A673 (cell line): ENCODE measurements around the gene KLF16. TPM values are rescaled to one million over a fixed set of nuclear protein-coding genes. Genes with fewer than 3 reads are reported as not detected.
"Not testable (repeated sequence)": the region's sequence is repeated elsewhere in the genome, so short reads cannot be mapped to it uniquely, and the experiment has no call there.

ENCODE experiments used
- BruUV-seq: library from RNA; stranded (reverse); fragments of 400-500 nt; replicated peaks from 2 replicates; lab custom pipeline; 2021; lab: Mats Ljungman, UMichigan
- CTCF ChIA-PET: fragments of 300-600 bp; sonication (Branson Sonifier 250); formaldehyde crosslinking; loops from one replicate; lab custom pipeline; 2022; ENCODE audit warnings: antibody characterized with exemption; lab: Charles Lee
- POLR2A ChIA-PET: fragments of 300-600 bp; sonication (Branson Sonifier 250); formaldehyde crosslinking; loops from one replicate; lab custom pipeline; 2022; ENCODE audit warnings: antibody characterized with exemption; ENCODE audit not compliant: low non-redundant PET; lab: Charles Lee
- DNase-seq: peaks from one replicate; pipeline ENCODE4 v3.0.0-alpha.2; 2015; ENCODE audit warnings: low spot score
- H3K27ac ChIP-seq: fragments of 200-600 bp; sonication (generic); 2 replicates; pipeline ENCODE4 v1.5.1; 2016; ENCODE audit warnings: mixed run types, low read depth, mild to moderate bottlenecking, mixed read lengths, antibody characterized with exemption, low read length; ENCODE audit not compliant: poor library complexity, severe bottlenecking
- H3K27me3 ChIP-seq: fragments of 200-600 bp; sonication (generic); replicated peaks from 2 replicates; pipeline ENCODE4 v1.6.1; 2017; ENCODE audit warnings: mixed run types, low read depth, mild to moderate bottlenecking, mixed read lengths, antibody characterized with exemption, low read length; ENCODE audit not compliant: insufficient read depth, poor library complexity
- H3K36me3 ChIP-seq: fragments of 200-600 bp; sonication (generic); 2 replicates; pipeline ENCODE4 v1.6.1; 2016; ENCODE audit warnings: mixed run types, mild to moderate bottlenecking, mixed read lengths, antibody characterized with exemption, low read length; ENCODE audit not compliant: insufficient read depth, poor library complexity, severe bottlenecking
- H3K4me1 ChIP-seq: fragments of 200-600 bp; sonication (generic); 2 replicates; pipeline ENCODE4 v1.6.1; 2017; ENCODE audit warnings: mixed run types, mild to moderate bottlenecking, mixed read lengths, antibody characterized with exemption, low read length; ENCODE audit not compliant: insufficient read depth, poor library complexity, severe bottlenecking
- H3K4me3 ChIP-seq: fragments of 200-600 bp; sonication (generic); 2 replicates; pipeline ENCODE4 v1.5.1; 2016; ENCODE audit warnings: low read depth, mixed run types, mild to moderate bottlenecking, mixed read lengths, low read length; ENCODE audit not compliant: poor library complexity, severe bottlenecking
- H3K9me3 ChIP-seq: fragments of 200-600 bp; sonication (generic); 2 replicates; pipeline ENCODE4 v1.6.1; 2016; ENCODE audit warnings: mixed run types, low read depth, mild to moderate bottlenecking, mixed read lengths, antibody characterized with exemption, low read length; ENCODE audit not compliant: poor library complexity, severe bottlenecking
- EZH2 ChIP-seq: fragments of 200-600 bp; sonication (generic); IDR thresholded peaks from 2 replicates; pipeline ENCODE4 v1.6.1; 2017; ENCODE audit warnings: borderline replicate concordance, low read depth, mild to moderate bottlenecking, mixed read lengths, antibody characterized with exemption, low read length; ENCODE audit not compliant: poor library complexity, severe bottlenecking
- intact Hi-C: fragments of 100-400 bp; cut with micrococcal nuclease; formaldehyde crosslinking; loops from one replicate; pipeline ENCODE4 v1.10.0; 2022; ENCODE audit not compliant: unreplicated experiment
- total RNA-seq: library from RNA; stranded (reverse); gene quantifications from 2 replicates; pipeline ENCODE4 v1.2.3, GENCODE V29; 2021
- TF ChIP-seq, protein P1 (sequence below): fragments of 300-800, 200-600 bp; sonication (generic); conservative IDR thresholded peaks from 2 replicates; pipeline ENCODE4 v1.5.1; 2017; ENCODE audit warnings: low read depth, mild to moderate bottlenecking, antibody characterized with exemption, low read length, moderate library complexity, mixed read lengths

KLF16 gene
- total RNA-seq, 1 experiment from 2014 or later: 46.8 TPM

DNA sequence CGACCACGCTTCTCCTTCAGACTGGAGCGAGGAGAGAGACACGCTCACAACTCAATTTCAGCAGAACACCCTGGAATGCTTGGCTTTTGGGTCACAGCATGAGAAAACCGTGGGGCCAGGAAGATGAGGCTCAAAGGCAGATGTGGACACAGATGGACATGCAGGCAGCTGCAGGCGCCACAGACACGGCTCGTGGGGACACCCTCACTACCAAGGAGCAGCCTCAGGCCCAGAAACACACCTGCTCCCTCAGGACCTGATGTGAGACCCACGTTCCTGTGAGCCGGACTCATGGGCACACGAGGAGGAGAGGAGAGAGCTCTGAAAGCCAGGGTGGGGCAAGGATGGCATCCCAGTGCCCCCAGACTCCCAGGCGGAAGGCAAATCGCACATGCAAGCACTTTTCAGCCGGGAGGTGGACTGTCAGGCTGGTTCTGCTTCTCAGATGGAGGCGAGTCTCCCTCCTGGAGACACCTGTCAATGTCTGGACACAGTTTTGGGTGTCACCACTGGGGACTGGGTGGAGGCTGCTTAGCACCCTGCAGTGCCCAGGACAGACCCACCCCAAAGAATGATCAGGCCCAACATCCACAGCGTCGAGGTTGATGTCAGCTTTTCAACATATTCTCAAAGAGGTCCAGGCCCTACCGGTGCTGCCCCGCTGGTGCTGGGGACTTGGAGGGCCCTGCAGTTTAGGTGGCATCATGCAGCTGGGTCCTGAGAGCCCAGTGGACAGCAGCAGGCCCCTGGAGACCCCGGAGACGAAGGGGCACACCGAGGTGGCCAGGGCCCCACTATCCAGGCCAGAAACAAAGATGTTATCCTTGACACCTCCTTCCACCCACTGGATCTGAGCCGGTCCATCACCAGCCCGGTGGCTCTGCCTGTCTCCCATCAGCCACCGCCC lies 19.7 kb upstream of the KLF16 start:
- CTCF ChIA-PET: no interaction called here
- no peaks in the 10 kb centered on the region for H3K36me3 ChIP-seq
- no peaks in the 10 kb centered on the region for H3K27me3 ChIP-seq
- TF ChIP-seq EZH2: no peak
- TF ChIP-seq, protein P1, sequence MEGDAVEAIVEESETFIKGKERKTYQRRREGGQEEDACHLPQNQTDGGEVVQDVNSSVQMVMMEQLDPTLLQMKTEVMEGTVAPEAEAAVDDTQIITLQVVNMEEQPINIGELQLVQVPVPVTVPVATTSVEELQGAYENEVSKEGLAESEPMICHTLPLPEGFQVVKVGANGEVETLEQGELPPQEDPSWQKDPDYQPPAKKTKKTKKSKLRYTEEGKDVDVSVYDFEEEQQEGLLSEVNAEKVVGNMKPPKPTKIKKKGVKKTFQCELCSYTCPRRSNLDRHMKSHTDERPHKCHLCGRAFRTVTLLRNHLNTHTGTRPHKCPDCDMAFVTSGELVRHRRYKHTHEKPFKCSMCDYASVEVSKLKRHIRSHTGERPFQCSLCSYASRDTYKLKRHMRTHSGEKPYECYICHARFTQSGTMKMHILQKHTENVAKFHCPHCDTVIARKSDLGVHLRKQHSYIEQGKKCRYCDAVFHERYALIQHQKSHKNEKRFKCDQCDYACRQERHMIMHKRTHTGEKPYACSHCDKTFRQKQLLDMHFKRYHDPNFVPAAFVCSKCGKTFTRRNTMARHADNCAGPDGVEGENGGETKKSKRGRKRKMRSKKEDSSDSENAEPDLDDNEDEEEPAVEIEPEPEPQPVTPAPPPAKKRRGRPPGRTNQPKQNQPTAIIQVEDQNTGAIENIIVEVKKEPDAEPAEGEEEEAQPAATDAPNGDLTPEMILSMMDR: no peak
- no peaks in the 10 kb centered on the region for H3K9me3 ChIP-seq
- intact Hi-C loops: no loop called here
- H3K4me1 ChIP-seq: peaks cover 7% of the 10 kb centered on the region
- no TSS peak for BruUV-seq
- DNase-seq: no peak
- POLR2A ChIA-PET: no interaction called here
- H3K27ac ChIP-seq: peak overlapping the region; percentile 18
- H3K4me3 ChIP-seq: peak overlapping the region; percentile 94

DNA sequence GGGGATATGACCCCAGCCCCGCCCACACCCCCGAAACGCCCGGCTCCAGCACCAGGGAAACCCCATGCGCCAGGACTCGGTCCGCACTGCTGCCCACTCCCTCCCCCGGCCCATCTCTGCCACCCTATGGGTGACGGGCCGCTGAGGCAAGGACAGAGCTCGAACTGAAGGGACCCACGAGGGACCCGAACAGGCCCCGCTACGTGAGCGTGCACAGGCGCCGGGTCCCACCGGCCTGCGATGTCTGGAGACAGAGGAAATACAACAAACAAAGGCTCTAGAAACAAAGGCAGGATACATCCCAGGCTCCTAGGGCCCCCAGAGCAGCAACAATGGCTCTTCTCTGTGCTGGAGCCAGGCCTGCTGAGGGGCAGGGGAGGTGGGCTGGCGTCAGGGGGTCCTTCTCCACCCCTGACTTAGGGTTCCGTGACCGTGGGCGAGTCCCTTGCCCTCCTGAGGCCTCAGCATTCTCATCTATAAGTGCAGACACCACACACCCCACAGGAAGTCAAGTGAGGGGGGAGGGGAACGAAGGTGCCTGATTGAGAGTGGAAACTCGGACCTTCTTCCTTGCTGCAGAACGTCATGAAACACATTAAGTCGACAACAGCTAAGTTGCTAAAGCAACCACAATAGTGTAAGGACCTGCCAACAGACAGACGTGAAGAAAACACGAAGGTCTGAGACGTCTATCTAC lies 18.9 kb upstream of the KLF16 start:
- no TSS peak for BruUV-seq
- Histone ChIP-seq H3K4me1 (peaks cover 7% of the 10 kb centered on the region), H3K27me3 (no peaks in the 10 kb centered on the region), H3K9me3 (no peaks in the 10 kb centered on the region), H3K4me3 (no peak overlapping the region), H3K36me3 (no peaks in the 10 kb centered on the region), H3K27ac (peak overlapping the region; percentile 18)
- TF ChIP-seq, protein P1: no peak
- no peak for TF ChIP-seq EZH2
- ChIA-PET CTCF (no interaction called here), POLR2A (no interaction called here)
- intact Hi-C loops: no loop called here
- no peak for DNase-seq

DNA sequence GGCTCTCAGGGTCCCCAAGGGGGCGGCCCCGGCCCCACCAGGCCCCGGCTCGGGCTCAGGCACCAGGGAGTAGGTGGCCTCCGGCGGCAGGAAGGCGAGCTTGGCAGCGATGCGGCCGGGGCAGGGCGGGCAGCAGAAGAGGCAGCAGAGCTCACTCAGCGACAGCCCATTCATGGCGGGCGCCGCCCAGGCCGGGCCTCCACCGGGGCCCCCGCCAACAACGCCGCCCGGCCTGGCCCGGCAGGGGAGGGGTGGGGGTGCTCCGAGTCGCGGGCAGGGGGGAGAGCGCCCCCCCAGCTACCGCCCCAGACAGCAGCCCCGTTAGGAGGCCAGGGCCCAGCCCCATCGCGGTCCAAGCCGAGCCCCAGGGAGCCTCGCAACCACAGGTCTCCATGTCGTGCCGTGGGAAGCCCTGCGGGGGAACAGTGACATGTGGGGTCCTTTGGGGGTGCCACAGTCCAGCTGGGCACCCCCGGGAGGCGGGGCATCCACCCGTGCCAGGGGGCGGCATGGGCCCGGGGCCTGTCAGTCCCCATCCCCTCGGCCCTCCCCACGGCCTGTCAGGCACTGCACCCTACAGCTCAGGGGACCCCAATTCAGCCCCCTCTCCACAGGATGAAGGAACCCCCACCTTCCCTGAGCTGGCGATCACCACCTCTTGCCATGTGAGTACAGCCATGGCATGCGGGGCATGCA lies 18.2 kb upstream of the KLF16 start:
- BruUV-seq, H3K27me3 ChIP-seq, H3K36me3 ChIP-seq, H3K4me3 ChIP-seq, intact Hi-C loops, CTCF ChIA-PET, POLR2A ChIA-PET, H3K4me1 ChIP-seq, DNase-seq, H3K27ac ChIP-seq, H3K9me3 ChIP-seq: not testable (repeated sequence)
